Uterus (tissue), 2 donors: ENCODE measurements around the gene JAZF1.

Experiments
- POLR2A ChIP-seq, 2 donors: fragments of 450-650 bp; IDR thresholded peaks; one replicate each; pipeline ENCODE4 v1.6.1; 2016; ENCODE audit warnings: antibody characterized with exemption in 2 of 2, mild to moderate bottlenecking in 1 of 2, moderate library complexity in 1 of 2
- TF ChIP-seq, protein P1 (sequence below), 4 experiments: fragments of 200-600 bp in 2 of 4; fragments of 450-650 bp in 2 of 4; sonication (generic) in 2 of 4; IDR thresholded peaks; one replicate each; pipeline ENCODE4 v1.5.1; 2016 to 2019; ENCODE audit warnings: antibody characterized with exemption in 4 of 4, mild to moderate bottlenecking in 2 of 4, moderate library complexity in 1 of 4

DNA sequence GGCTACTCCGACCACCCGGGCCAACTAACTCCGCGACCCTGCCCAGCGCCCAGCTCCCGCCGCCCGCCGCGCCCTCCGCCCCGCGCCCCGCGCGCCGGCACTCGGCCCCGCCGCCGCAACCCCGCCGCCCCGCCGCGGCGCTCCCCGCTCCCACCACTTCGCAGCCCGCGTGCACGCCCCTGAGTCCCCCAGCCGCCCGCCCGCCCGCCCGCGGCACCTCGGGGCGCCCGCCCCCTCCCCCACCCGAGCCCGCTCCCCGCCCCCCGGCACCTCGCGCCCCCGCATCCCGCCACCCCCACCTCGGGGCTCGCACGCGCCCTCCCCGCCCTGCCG lies 598 bp downstream of the JAZF1 start:
- TF ChIP-seq, protein P1, sequence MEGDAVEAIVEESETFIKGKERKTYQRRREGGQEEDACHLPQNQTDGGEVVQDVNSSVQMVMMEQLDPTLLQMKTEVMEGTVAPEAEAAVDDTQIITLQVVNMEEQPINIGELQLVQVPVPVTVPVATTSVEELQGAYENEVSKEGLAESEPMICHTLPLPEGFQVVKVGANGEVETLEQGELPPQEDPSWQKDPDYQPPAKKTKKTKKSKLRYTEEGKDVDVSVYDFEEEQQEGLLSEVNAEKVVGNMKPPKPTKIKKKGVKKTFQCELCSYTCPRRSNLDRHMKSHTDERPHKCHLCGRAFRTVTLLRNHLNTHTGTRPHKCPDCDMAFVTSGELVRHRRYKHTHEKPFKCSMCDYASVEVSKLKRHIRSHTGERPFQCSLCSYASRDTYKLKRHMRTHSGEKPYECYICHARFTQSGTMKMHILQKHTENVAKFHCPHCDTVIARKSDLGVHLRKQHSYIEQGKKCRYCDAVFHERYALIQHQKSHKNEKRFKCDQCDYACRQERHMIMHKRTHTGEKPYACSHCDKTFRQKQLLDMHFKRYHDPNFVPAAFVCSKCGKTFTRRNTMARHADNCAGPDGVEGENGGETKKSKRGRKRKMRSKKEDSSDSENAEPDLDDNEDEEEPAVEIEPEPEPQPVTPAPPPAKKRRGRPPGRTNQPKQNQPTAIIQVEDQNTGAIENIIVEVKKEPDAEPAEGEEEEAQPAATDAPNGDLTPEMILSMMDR (IDR thresholded peaks at IDR 0.05): no peak
- no peak for TF ChIP-seq POLR2A (IDR thresholded peaks at IDR 0.05)
